ENCODE measurements around the gene ITPR1. TPM values are rescaled to one million over a fixed set of nuclear protein-coding genes. Genes with fewer than 3 reads are reported as not detected.

Gene ITPR1
- polyA plus RNA-seq, 2 of the 4 experiments (the other 2 are of a cell fraction) = 2.8 to 9.6 TPM

GRCh38 chr3:4712109-4712508, 219.0 kb downstream of the ITPR1 start:
- TF ChIP-seq USF2 (IDR thresholded peaks at IDR 0.05) (no peak), CEBPB (IDR thresholded peaks at IDR 0.05) (peak; percentile 78 to 96), HOXB5 (CRISPR knock-in tag; IDR thresholded peaks at IDR 0.05) (no peak), MAZ (IDR thresholded peaks at IDR 0.05; ENCODE audit: borderline replicate concordance, low read depth, low read length) (no peak)
- ATAC-seq (no peak), DNase-seq (ENCODE audit: low read depth in 1 of 2, low spot score in 1 of 2) (no peak), FAIRE-seq (no peak)
- ChIA-PET POLR2A (interaction anchor here (0.7 to 1.4 kb wide), 10 partner anchors 265 to 770 kb away, joined by 3 to 10 read pairs (median 6); no protein-coding TSS in a partner anchor), CTCF (interaction anchor here (0.6 to 14.9 kb wide), 96 partner anchors 8 to 635 kb away, joined by 3 to 602 read pairs (median 4); partner anchors contain the start of gene BHLHE40)
- WGBS (ENCODE audit: missing lambda C conversion rate) = 76% methylated on average over 7 of the region's 7 CpGs
- Histone ChIP-seq H3K4me2 (peak overlapping the region; percentile 25; the same call in 2 of the 3 replicates), H3K4me1 (peaks cover 20% of the 10 kb centered on the region), H3K4me3 (no peak overlapping the region), H3K9me3 (no peaks in the 10 kb centered on the region), H3K27ac (peak overlapping the region; percentile 12 to 43; a peak in 4 of 6 replicates)

- POLR2A ChIA-PET = interaction anchor here (1.1 kb wide), 1 partner anchor 312 kb away, joined by 4 read pairs; no protein-coding TSS in a partner anchor
- no peak overlapping the region for H3K4me2 ChIP-seq
- no peaks in the 10 kb centered on the region for H3K9me3 ChIP-seq
- H3K4me1 ChIP-seq = peaks cover 20% of the 10 kb centered on the region
- no peak for FAIRE-seq
- CTCF ChIA-PET = interaction anchor here (1.0 to 14.9 kb wide), 9 partner anchors 55 to 345 kb away, joined by 3 to 602 read pairs (median 4); partner anchors contain the start of gene BHLHE40
- no peak for ATAC-seq
- no peak overlapping the region for H3K27ac ChIP-seq
- no peak for TF ChIP-seq CTCF (IDR thresholded peaks at IDR 0.05)
- TF ChIP-seq ELK1 (IDR thresholded peaks at IDR 0.05; ENCODE audit: low read depth, low read length) = no peak
- no peak for TF ChIP-seq CHD4 (IDR thresholded peaks at IDR 0.05; ENCODE audit: borderline replicate concordance)
- no peak for TF ChIP-seq ZC3H11A (IDR thresholded peaks at IDR 0.05)
- no peak for TF ChIP-seq TP53 (CRISPR knock-in tag; IDR thresholded peaks at IDR 0.05)
- TF ChIP-seq HDAC2 (IDR thresholded peaks at IDR 0.05) = no peak
- no peak for TF ChIP-seq EHF (CRISPR knock-in tag; IDR thresholded peaks at IDR 0.05)
- TF ChIP-seq SREBF2 (IDR thresholded peaks at IDR 0.05) = no peak
- no peak for TF ChIP-seq MYC (IDR thresholded peaks at IDR 0.05; ENCODE audit: borderline replicate concordance, low read length)
- 89% methylated on average over 7 of the region's 7 CpGs for WGBS (ENCODE audit: missing lambda C conversion rate)
- no peak overlapping the region for H3K4me3 ChIP-seq
- no peak for DNase-seq (ENCODE audit: low read depth in 1 of 2, low spot score in 1 of 2)
Observed at GRCh38 chr3:4714045-4714444, 220.9 kb downstream of the ITPR1 start.

- ATAC-seq = no peak
- H3K4me1 ChIP-seq = peaks cover 34% of the 10 kb centered on the region
- no peak for DNase-seq (ENCODE audit: low read depth in 1 of 2, low spot score in 1 of 2)
- POLR2A ChIA-PET = interaction anchor here (1.1 kb wide), 1 partner anchor 263 kb away, joined by 4 read pairs; no protein-coding TSS in a partner anchor
- no peak for FAIRE-seq
- WGBS (ENCODE audit: missing lambda C conversion rate) = 74% methylated on average over 1 of the region's 1 CpG
- no peak overlapping the region for H3K4me2 ChIP-seq
- CTCF ChIA-PET = interaction anchor here (0.8 to 14.9 kb wide), 4 partner anchors 53 to 343 kb away, joined by 4 to 602 read pairs (median 36); partner anchors contain the start of gene BHLHE40
- H3K9me3 ChIP-seq = no peaks in the 10 kb centered on the region
- H3K4me3 ChIP-seq = no peak overlapping the region
- no peak for TF ChIP-seq NPAS2 (CRISPR knock-in tag; IDR thresholded peaks at IDR 0.05; ENCODE audit: borderline replicate concordance)
- no peak overlapping the region for H3K27ac ChIP-seq
Observed at GRCh38 chr3:4716266-4716665, 223.1 kb downstream of the ITPR1 start.
